HuH-7.5 (cell line): ENCODE measurements around the gene PAXX.
"Not testable (repeated sequence)": the region's sequence is repeated elsewhere in the genome, so short reads cannot be mapped to it uniquely, and the experiment has no call there.

Source experiments
- DNase-seq: peaks from one replicate; pipeline ENCODE4 v3.0.0; 2011; ENCODE audit warnings: low spot score

Gene PAXX

GRCh38 chr9:137032858-137033257 is 40.6 kb downstream of the PAXX start:
- no peak for DNase-seq

- not testable (repeated sequence) for DNase-seq
These were observed 41.3 kb downstream of the PAXX start for GRCh38 chr9:137033481-137033880.

DNA sequence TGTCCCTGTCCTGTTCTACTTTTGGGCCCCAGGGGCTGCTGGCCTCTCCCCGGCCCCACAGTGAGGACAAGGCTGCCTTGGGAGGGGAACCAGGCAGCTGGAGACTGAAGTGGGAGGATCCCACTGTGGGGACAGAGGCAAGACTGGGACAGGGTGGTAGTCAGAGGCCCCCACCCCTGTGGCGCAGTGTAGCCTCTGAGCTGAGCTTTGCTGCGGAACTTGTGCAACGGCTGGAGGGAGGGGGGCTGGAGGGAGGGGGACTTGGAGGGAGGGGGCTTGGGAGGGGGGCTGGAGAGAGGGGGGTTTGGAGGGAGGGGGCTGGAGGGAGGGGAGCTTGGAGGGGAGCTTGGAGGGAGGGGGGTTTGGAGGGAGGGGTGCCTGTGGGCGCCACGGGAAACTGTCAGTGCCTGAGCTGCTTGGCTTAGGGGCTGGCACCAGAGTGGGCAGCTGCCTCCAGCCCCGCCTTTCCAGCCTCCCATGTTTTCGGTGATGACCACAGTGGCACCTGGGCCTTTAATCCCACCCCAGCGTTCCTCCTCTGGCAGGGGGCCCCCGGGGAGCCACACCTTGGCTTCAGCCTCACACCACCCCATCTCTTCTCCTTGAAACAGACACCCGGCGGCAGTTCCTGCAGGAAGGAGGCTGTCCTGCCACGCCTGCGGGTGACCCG is 42.0 kb downstream of the PAXX start:
- DNase-seq, result no peak

DNA sequence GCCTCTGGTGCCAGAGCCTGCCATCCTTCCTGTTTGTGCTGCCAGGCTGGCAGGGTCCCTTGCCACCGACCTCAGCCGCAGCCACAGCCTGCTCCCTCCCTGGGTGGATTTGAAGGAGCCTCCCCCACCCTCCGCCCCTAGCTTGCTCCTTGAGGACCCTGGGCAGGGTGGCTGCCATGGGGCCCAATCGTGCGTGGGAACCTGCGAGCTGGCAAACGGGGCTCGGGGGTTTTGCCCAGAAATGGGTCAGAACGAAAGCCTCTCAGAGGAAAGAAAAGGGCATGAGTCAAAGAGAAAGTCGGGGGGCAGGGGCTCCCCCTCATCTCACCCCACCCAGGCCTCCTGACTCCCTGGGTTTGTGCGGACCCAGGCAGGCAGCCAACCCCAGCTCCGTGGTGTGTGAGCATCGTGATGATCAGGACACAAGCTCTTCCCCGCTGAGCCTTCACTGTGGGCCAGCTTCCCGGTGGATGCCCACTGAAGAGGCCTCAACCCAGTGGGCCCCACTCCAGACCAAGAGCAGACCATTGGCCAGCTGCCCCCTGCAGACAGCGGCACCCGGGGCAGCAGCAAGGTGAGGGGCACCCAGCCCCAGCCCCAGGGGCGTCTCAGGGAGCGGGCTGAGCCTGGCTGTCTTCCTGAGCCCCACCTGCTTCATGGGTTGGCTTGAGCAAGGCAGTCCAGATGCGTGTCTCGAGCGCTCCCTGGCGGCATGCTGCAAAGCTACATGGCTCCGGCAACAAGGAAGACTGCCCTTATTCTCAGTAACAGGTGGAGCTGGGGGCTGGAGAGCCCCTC is 42.7 kb downstream of the PAXX start:
- peak; percentile 98 for DNase-seq

GRCh38 chr9:137035507-137035834 is 43.2 kb downstream of the PAXX start:
- no peak for DNase-seq

DNA sequence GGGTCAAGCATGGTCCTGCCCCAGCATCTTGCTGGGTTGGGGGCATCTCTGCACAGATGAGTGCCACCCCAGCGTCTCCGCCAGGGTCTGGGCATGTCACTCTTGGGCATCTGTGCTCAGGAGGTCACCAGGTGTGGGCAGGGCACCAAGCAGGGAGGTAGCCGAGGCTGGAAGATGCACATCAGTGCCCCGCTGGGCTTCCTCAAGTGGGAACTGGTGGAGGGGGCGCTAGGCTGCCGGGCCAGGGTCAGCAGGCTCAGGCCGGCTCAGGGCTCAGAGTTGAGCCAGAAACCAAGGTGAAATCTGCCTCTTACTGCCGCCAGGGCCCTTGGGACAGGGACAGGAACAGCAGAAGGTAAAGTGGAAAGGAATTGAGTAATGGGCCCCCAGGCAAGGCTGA is 43.7 kb downstream of the PAXX start:
- DNase-seq, result no peak

- DNase-seq, result no peak
These were observed 44.8 kb downstream of the PAXX start for GRCh38 chr9:137037035-137037434.

GRCh38 chr9:137037483-137037882 is 45.3 kb downstream of the PAXX start:
- no peak for DNase-seq

DNA sequence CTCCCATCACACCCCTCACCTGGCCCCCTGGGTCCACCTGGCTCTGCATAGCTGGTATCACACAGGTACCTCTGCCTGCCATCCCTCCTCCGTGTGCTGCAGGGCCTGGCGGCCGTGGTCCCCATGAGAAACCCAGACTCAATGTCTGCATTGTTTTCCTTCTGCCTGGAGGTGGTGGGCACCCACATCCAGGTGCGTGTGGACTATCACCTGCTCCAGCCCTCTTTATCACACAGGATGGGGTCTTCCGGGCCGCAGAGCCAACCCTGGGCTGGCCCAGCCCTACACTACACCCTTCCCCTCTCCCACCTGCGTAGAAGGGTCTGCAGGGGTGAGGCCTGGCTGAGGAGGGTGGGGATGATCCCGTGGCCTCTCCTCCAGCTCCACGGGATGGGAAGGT is 46.7 kb downstream of the PAXX start:
- no peak for DNase-seq

DNA sequence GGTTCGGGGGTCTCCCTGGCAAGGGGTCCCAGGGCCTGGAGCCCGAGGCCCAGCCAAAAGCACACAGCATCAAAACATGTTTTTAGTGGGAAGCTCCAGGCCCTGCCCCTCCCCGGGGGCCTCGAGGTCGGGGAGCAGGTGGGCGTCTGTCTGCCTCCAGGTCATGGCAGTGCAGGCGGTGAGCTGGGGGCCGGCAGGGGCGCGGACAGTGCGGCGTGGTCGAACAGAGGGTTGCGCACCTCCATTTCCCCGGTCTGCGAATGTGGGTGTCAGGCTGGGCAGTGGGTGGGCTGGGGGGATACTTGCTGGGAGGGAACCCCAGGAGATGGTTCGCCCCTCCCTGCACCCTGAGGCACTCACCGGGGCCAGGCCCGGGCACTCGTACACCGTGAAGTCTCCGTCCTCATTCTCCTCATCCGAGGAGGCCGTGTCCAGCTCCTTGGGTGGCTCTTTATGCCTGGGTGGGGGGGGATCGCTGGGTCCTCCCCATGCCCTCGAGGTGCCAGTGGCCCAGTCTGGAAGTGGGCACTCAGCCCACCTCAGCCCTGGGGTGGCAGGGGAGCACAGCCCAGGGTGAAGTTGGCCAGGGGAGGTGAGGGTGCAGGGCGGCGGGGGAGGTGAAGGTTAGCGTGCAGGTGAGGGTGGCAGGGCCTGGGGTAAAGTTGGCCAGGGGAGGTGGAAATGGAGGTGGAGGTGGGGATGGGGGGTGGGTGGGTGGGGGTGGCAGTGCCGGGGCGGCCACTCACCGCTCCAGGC is 47.6 kb downstream of the PAXX start:
- no peak for DNase-seq

- no peak for DNase-seq
These were observed 48.3 kb downstream of the PAXX start for GRCh38 chr9:137040568-137040967.

DNA sequence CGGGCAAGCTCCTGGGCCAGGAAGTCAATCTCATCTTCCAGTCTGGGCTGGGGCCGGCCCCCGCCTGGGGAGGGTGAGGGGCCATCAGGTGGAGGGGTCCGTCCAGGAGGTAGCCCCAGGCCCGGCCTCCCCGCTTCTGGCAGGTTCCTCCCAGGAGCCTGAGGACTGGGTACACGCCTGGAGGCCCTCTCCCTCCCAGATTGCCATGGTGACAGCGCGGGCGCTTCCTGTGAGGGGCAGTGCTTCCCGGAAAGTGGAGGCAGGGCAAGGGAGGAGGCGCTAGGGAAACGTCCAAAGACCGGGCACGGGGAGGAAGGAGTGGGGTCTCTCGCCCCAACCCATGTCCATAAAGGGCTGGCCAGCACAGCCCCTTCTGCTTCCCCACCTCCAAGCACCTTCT is 48.9 kb downstream of the PAXX start:
- no peak for DNase-seq

- no peak for DNase-seq
These were observed 50.8 kb downstream of the PAXX start for GRCh38 chr9:137042751-137043727.
